HCT116 (cell line): Measurements from ENCODE around the gene ZMYM4. TPM values are rescaled to one million over a fixed set of nuclear protein-coding genes. Genes with fewer than 3 reads are reported as not detected.

Source experiments
- ATAC-seq: fragments of 200-7000 bp; cut with Tn5 transposase; 2 replicates; pipeline ENCODE4 v1.9.1; 2020; ENCODE audit warnings: mild to moderate bottlenecking, moderate library complexity
- BruUV-seq: library from RNA; stranded (reverse); fragments of 400-500 nt; replicated peaks from 2 replicates; lab custom pipeline; 2021; lab: Mats Ljungman, UMichigan
- CTCF ChIA-PET: fragments of 300-600 bp; sonication (Branson Sonifier 250); formaldehyde crosslinking; loops from one replicate; lab custom pipeline; 2021; ENCODE audit warnings: antibody characterized with exemption; lab: Charles Lee
- POLR2A ChIA-PET: fragments of 300-600, 350-600 bp; sonication (Branson Sonifier 250); formaldehyde crosslinking; loops from one replicate; lab custom pipeline; 2021; ENCODE audit warnings: antibody characterized with exemption; lab: Charles Lee
- RAD21 ChIA-PET, 2 experiments: fragments of 300-600 bp; sonication (Branson Sonifier 250); formaldehyde crosslinking; loops; one replicate each; lab custom pipeline; 2023; ENCODE audit warnings: low total read pairs in 2 of 2; ENCODE audit not compliant: uncharacterized antibody in 2 of 2, unreplicated experiment in 2 of 2, low non-redundant PET in 1 of 2; lab: Charles Lee
- DNase-seq: peaks from one replicate; pipeline ENCODE4 v3.0.0-alpha.2; 2010; ENCODE audit warnings: low read depth, low spot score
- H2AFZ ChIP-seq: fragments of 200-600 bp; shearing (Covaris generic), sonication (generic); 2 replicates; pipeline ENCODE4 v1.6.1; 2017; ENCODE audit warnings: low read depth, mixed run types, mixed read lengths, antibody characterized with exemption, low read length; ENCODE audit not compliant: poor library complexity, severe bottlenecking
- H3K27ac ChIP-seq: 2 replicates; pipeline ENCODE4 v1.5.1; 2012; ENCODE audit warnings: low read depth, low read length
- H3K27me3 ChIP-seq: fragments of 200-600 bp; sonication (generic); 2 replicates; pipeline ENCODE4 v1.6.1; 2016; ENCODE audit warnings: mixed run types, low read length, mixed read lengths; ENCODE audit not compliant: insufficient read depth
- H3K36me3 ChIP-seq, 2 experiments: fragments of 200-500 bp in 1 of 2; fragments of 200-600 bp in 1 of 2; sonication (Bioruptor generic) in 1 of 2; sonication (generic) in 1 of 2; 2 replicates each; pipeline versions ENCODE4 v1.5.1 to v1.6.1; 2014 to 2016; ENCODE audit warnings: low read length in 2 of 2, inconsistent platforms in 1 of 2, mixed read lengths in 1 of 2, mixed run types in 1 of 2; ENCODE audit not compliant: insufficient read depth in 2 of 2, control insufficient read depth in 1 of 2
- H3K4me1 ChIP-seq, 2 experiments: fragments of 200-600 bp in 1 of 2; sonication (generic) in 1 of 2; 2 replicates each; pipeline versions ENCODE4 v1.5.1 to v1.6.1; 2012 to 2017; ENCODE audit warnings: low read length in 2 of 2, inconsistent platforms in 1 of 2, mild to moderate bottlenecking in 1 of 2, mixed read lengths in 1 of 2, mixed run types in 1 of 2, moderate library complexity in 1 of 2; ENCODE audit not compliant: insufficient read depth in 2 of 2, control insufficient read depth in 1 of 2
- H3K4me2 ChIP-seq: fragments of 200-600 bp; sonication (generic); 2 replicates; pipeline ENCODE4 v1.6.1; 2017; ENCODE audit warnings: mixed run types, low read length, mixed read lengths
- H3K4me3 ChIP-seq, 2 experiments: fragments of 200-600 bp in 1 of 2; sonication (generic) in 1 of 2; replicated peaks in 1 of 2; 2 replicates each; pipeline ENCODE4 v1.5.1; 2011 to 2016; ENCODE audit warnings: low read length in 2 of 2, control low read depth in 1 of 2, low read depth in 1 of 2, mild to moderate bottlenecking in 1 of 2, mixed read lengths in 1 of 2, mixed run types in 1 of 2
- H3K79me2 ChIP-seq: fragments of 200-600 bp; sonication (generic); 2 replicates; pipeline ENCODE4 v1.6.1; 2017; ENCODE audit warnings: mild to moderate bottlenecking, mixed run types, low read length, moderate library complexity, mixed read lengths; ENCODE audit not compliant: insufficient read depth
- H3K9ac ChIP-seq: fragments of 200-600 bp; sonication (generic); 2 replicates; pipeline ENCODE4 v1.6.1; 2016; ENCODE audit warnings: low read length, mixed read lengths
- H3K9me2 ChIP-seq: fragments of 200-600 bp; sonication (generic), shearing (Covaris generic); 2 replicates; pipeline ENCODE4 v1.6.1; 2017; ENCODE audit warnings: mixed run types, mild to moderate bottlenecking, moderate library complexity; ENCODE audit not compliant: insufficient read depth
- H3K9me3 ChIP-seq, 2 experiments: fragments of 200-500 bp in 1 of 2; fragments of 200-600 bp in 1 of 2; sonication (Bioruptor generic) in 1 of 2; sonication (generic) in 1 of 2; 2 replicates each; pipeline ENCODE4 v1.6.1; 2014 to 2017; ENCODE audit warnings: low read length in 2 of 2, mixed read lengths in 2 of 2, inconsistent platforms in 1 of 2, low read depth in 1 of 2, mild to moderate bottlenecking in 1 of 2, mixed run types in 1 of 2, moderate library complexity in 1 of 2; ENCODE audit not compliant: control insufficient read depth in 1 of 2, insufficient read depth in 1 of 2
- H4K20me1 ChIP-seq: fragments of 200-600 bp; sonication (generic), shearing (Covaris generic); 2 replicates; pipeline ENCODE4 v1.6.1; 2017; ENCODE audit warnings: mixed run types, mild to moderate bottlenecking, moderate library complexity; ENCODE audit not compliant: insufficient read depth
- CEBPB ChIP-seq: IDR thresholded peaks from 2 replicates; pipeline ENCODE4 v1.6.1; 2012; ENCODE audit warnings: low read depth
- EGR1 ChIP-seq: IDR thresholded peaks from 2 replicates; pipeline ENCODE4 v1.6.1; 2012; ENCODE audit warnings: low read depth
- FOSL1 ChIP-seq: IDR thresholded peaks from 2 replicates; pipeline ENCODE4 v1.6.1; 2012; ENCODE audit warnings: low read depth
- JUND ChIP-seq: IDR thresholded peaks from 2 replicates; pipeline ENCODE4 v1.6.1; 2012
- MAX ChIP-seq: IDR thresholded peaks from 2 replicates; pipeline ENCODE4 v1.6.1; 2012
- SP1 ChIP-seq: IDR thresholded peaks from 2 replicates; pipeline ENCODE4 v1.6.1; 2012; ENCODE audit warnings: low read depth
- SRF ChIP-seq: IDR thresholded peaks from 2 replicates; pipeline ENCODE4 v1.6.1; 2012; ENCODE audit warnings: low read depth
- TCF7L2 ChIP-seq: IDR thresholded peaks from 2 replicates; pipeline ENCODE4 v1.7.0; 2011; ENCODE audit warnings: borderline replicate concordance, inconsistent platforms; ENCODE audit not compliant: insufficient read depth, insufficient read length; ENCODE audit errors: extremely low read depth
- ZNF274 ChIP-seq: fragments of 200-500 bp; sonication (Bioruptor generic); IDR thresholded peaks from 2 replicates; pipeline ENCODE4 v1.6.1; 2014; ENCODE audit warnings: mild to moderate bottlenecking, low read depth, low read length, inconsistent platforms
- intact Hi-C: fragments of 100-400 bp; cut with micrococcal nuclease; formaldehyde crosslinking; loops from 2 replicates; pipeline ENCODE4 v1.10.0; 2022
- total RNA-seq: library from RNA; stranded (reverse); gene quantifications from one replicate; pipeline ENCODE4 v1.2.1, GENCODE V29; 2021; ENCODE audit not compliant: unreplicated experiment
- TF ChIP-seq, protein P1 (sequence below): IDR thresholded peaks from 2 replicates; pipeline ENCODE4 v1.6.1; 2012; ENCODE audit warnings: low read depth

The ZMYM4 gene
- total RNA-seq, 1 experiment from 2014 or later: 58.0 TPM

DNA sequence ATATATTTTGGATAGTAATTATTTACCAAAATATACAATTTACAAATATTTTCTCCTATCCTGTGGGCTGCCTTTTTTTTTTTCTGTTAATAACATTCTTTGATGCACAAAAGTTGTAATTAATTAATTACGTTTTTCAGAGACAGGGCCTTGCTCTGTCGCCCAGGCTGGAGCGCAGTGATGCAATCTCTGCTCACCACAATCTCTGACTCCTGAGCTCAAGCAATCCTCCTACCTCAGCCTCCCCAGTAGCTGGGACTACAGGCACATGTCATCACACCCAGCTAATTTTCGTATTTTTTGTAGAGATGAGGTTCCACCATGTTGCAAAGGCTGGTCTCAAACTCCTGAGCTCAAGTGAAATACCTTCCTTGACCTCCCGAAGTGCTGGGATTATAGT is 21.3 kb upstream of the ZMYM4 start:
- ATAC-seq: no peak
- H3K27ac ChIP-seq: no peak overlapping the region
- no peak overlapping the region for H3K4me2 ChIP-seq
- H3K9me2 ChIP-seq: no peaks in the 10 kb centered on the region
- CTCF ChIA-PET: interaction anchor here (0.7 kb wide), 1 partner anchor 397 kb away, joined by 4 read pairs; no protein-coding TSS in a partner anchor
- no peaks in the 10 kb centered on the region for H3K36me3 ChIP-seq
- H3K79me2 ChIP-seq: no peaks in the 10 kb centered on the region
- H3K9me3 ChIP-seq: no peaks in the 10 kb centered on the region
- no peak overlapping the region for H3K9ac ChIP-seq
- POLR2A ChIA-PET: no interaction called here
- TF ChIP-seq FOSL1 (no peak), ZNF274 (no peak), EGR1 (no peak)
- no peaks in the 10 kb centered on the region for H3K27me3 ChIP-seq
- no peak for DNase-seq
- no TSS peak for BruUV-seq
- H2AFZ ChIP-seq: no peak overlapping the region
- H3K4me1 ChIP-seq: no peaks in the 10 kb centered on the region
- RAD21 ChIA-PET: no interaction called here
- no peaks in the 10 kb centered on the region for H4K20me1 ChIP-seq
- no peak overlapping the region for H3K4me3 ChIP-seq
- intact Hi-C loops: no loop called here

- Histone ChIP-seq H3K36me3 (no peaks in the 10 kb centered on the region), H4K20me1 (no peaks in the 10 kb centered on the region), H3K79me2 (no peaks in the 10 kb centered on the region), H3K9me3 (no peaks in the 10 kb centered on the region), H3K4me2 (no peak overlapping the region), H3K9ac (no peak overlapping the region), H3K27ac (no peak overlapping the region), H3K4me1 (no peaks in the 10 kb centered on the region), H2AFZ (no peak overlapping the region), H3K27me3 (no peaks in the 10 kb centered on the region), H3K9me2 (no peaks in the 10 kb centered on the region), H3K4me3 (no peak overlapping the region)
- ChIA-PET CTCF (no interaction called here), POLR2A (interaction anchor here (0.7 kb wide), 1 partner anchor 107 kb away, joined by 3 read pairs; no protein-coding TSS in a partner anchor), RAD21 (no interaction called here)
- intact Hi-C loops: no loop called here
- DNase-seq (no peak), ATAC-seq (no peak)
- no peak for TF ChIP-seq EGR1
- no peak for TF ChIP-seq CEBPB
- no peak for TF ChIP-seq JUND
- TF ChIP-seq MAX: no peak
- no peak for TF ChIP-seq ZNF274
- TF ChIP-seq, protein P1, sequence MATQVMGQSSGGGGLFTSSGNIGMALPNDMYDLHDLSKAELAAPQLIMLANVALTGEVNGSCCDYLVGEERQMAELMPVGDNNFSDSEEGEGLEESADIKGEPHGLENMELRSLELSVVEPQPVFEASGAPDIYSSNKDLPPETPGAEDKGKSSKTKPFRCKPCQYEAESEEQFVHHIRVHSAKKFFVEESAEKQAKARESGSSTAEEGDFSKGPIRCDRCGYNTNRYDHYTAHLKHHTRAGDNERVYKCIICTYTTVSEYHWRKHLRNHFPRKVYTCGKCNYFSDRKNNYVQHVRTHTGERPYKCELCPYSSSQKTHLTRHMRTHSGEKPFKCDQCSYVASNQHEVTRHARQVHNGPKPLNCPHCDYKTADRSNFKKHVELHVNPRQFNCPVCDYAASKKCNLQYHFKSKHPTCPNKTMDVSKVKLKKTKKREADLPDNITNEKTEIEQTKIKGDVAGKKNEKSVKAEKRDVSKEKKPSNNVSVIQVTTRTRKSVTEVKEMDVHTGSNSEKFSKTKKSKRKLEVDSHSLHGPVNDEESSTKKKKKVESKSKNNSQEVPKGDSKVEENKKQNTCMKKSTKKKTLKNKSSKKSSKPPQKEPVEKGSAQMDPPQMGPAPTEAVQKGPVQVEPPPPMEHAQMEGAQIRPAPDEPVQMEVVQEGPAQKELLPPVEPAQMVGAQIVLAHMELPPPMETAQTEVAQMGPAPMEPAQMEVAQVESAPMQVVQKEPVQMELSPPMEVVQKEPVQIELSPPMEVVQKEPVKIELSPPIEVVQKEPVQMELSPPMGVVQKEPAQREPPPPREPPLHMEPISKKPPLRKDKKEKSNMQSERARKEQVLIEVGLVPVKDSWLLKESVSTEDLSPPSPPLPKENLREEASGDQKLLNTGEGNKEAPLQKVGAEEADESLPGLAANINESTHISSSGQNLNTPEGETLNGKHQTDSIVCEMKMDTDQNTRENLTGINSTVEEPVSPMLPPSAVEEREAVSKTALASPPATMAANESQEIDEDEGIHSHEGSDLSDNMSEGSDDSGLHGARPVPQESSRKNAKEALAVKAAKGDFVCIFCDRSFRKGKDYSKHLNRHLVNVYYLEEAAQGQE: no peak
- no peak for TF ChIP-seq FOSL1
- TF ChIP-seq SP1: no peak
- TF ChIP-seq TCF7L2: no peak
- TF ChIP-seq SRF: no peak
- BruUV-seq: no TSS peak
Observed at GRCh38 chr1:35253941-35254340, 14.6 kb upstream of the ZMYM4 start.
